Stomach (tissue), 4 donors: ENCODE results near the gene BCAP29.

Source experiments
- CTCF ChIP-seq, 7 experiments: fragments of 450-650 bp in 4 of 7; fragments of 200-600 bp in 3 of 7; sonication (generic) in 3 of 7; IDR thresholded peaks; one replicate each; pipeline ENCODE4 v1.5.1; 2016 to 2019; ENCODE audit warnings: antibody characterized with exemption in 7 of 7, control low read depth in 2 of 7, mild to moderate bottlenecking in 1 of 7
- EP300 ChIP-seq: sonication (generic); formaldehyde crosslinking; IDR thresholded peaks from one replicate; pipeline ENCODE4 v1.6.1; 2017; ENCODE audit warnings: antibody characterized with exemption
- POLR2A ChIP-seq, 4 donors: fragments of 450-650 bp; IDR thresholded peaks; one replicate each; pipeline ENCODE4 v1.6.1; 2016; ENCODE audit warnings: antibody characterized with exemption in 4 of 4, control low read depth in 2 of 4, mild to moderate bottlenecking in 1 of 4, moderate library complexity in 1 of 4
- POLR2AphosphoS5 ChIP-seq, 3 donors: sonication (generic); formaldehyde crosslinking; IDR thresholded peaks; one replicate each; pipeline ENCODE4 v1.6.1; 2016; ENCODE audit warnings: antibody characterized with exemption in 3 of 3

DNA sequence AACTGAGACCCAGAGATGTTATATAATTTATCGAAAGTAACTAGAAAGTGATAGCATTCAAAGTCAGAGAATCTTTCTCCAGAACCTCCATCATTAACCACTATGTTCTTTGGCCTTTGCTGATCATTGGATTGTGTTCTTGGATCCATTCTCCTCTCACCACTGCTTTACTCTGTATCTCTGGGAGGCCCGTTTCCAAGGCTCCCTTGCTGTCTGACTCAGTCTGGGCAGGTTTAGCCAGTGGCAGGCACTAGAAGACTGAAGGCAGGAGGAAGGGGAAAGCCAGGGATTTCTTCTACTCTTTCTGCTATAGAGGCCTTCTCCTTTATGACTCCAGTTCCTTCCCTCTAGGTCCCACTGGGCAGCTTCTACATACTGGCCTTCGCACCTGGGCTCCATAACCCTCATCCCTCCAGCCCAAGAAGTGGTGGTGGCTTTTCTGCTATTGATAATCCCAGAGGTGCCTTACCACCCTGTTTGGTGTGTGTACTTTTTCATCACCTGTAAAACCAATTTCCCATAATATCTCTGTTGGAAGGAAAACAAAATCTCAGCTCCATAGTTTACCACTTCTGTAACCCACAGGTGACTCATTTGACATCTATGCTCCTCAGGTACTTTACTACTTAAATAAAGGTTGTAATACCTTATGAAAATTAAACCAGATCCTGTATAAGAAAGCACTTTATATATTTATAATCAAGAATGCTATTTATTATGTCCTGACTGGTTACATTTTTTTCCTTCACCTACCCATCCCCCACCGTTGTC, 36.0 kb downstream of the BCAP29 start:
- TF ChIP-seq POLR2A (IDR thresholded peaks at IDR 0.05) (no peak), POLR2AphosphoS5 (IDR thresholded peaks at IDR 0.05) (no peak), CTCF (IDR thresholded peaks at IDR 0.05) (no peak), EP300 (no peak)
